Aorta (tissue), 5 donors: ENCODE results near the gene NF2. TPM values are rescaled to one million over a fixed set of nuclear protein-coding genes. Genes with fewer than 3 reads are reported as not detected.

Experiments used
- ATAC-seq: fragments of 200-7000 bp; cut with Tn5 transposase; one replicate; pipeline ENCODE4 v1.9.1; 2022; ENCODE audit warnings: moderate library complexity; ENCODE audit not compliant: low FRiP score
- DNase-seq, 2 donors: peaks; one replicate each; pipeline ENCODE4 v3.0.0-alpha.2; 2020
- H3K27ac ChIP-seq, 2 donors: one replicate each; pipeline ENCODE4 v1.5.1; 2013; ENCODE audit warnings: low read length in 2 of 2, mild to moderate bottlenecking in 2 of 2, moderate library complexity in 2 of 2, control low read depth in 1 of 2, inconsistent platforms in 1 of 2, low read depth in 1 of 2
- H3K27me3 ChIP-seq, 2 donors: one replicate each; pipeline ENCODE4 v1.6.1; 2013; ENCODE audit warnings: control low read depth in 1 of 2, low read length in 1 of 2, mild to moderate bottlenecking in 1 of 2, moderate library complexity in 1 of 2; ENCODE audit not compliant: insufficient read depth in 2 of 2, control insufficient read depth in 1 of 2
- H3K36me3 ChIP-seq, 2 donors: one replicate each; pipeline ENCODE4 v1.6.1; 2013; ENCODE audit warnings: control low read depth in 1 of 2, low read length in 1 of 2, mild to moderate bottlenecking in 1 of 2; ENCODE audit not compliant: insufficient read depth in 2 of 2, control insufficient read depth in 1 of 2
- H3K4me1 ChIP-seq, 2 donors: one replicate each; pipeline ENCODE4 v1.6.1; 2013; ENCODE audit warnings: low read length in 2 of 2, control low read depth in 1 of 2, mild to moderate bottlenecking in 1 of 2, moderate library complexity in 1 of 2; ENCODE audit not compliant: insufficient read depth in 2 of 2, control insufficient read depth in 1 of 2
- H3K4me3 ChIP-seq, 2 donors: one replicate each; pipeline ENCODE4 v1.5.1; 2013; ENCODE audit warnings: low read length in 2 of 2, control low read depth in 1 of 2, mild to moderate bottlenecking in 1 of 2
- H3K9me3 ChIP-seq: one replicate; pipeline ENCODE4 v1.6.1; 2013; ENCODE audit warnings: mild to moderate bottlenecking, low read length; ENCODE audit not compliant: control insufficient read depth
- WGBS, 2 donors: extraction: QIAGEN DNeasy Blood & Tissue Kit; methylation state at CpG; one replicate each; pipeline ENCODE4 v1.1.7; 2013; 5-methylcytosine and 5-hydroxymethylcytosine counted together
- intact Hi-C, 2 donors: fragments of 100-400 bp; cut with DNase I; formaldehyde crosslinking; loops; one replicate each; pipeline versions ENCODE4 v1.14.2 to v1.15.0; 2022
- polyA plus RNA-seq, 2 donors: library from polyadenylated mRNA; stranded (reverse); fragments of 200-250 nt; gene quantifications; one replicate each; pipeline ENCODE4 v1.2.3, GENCODE V29; 2013
- total RNA-seq, 2 donors: library from RNA; stranded (reverse); fragmentation: NEBNext Ultra II Directional; extraction: Animal tissue kit (Norgen Biotek cat#: 25700); gene quantifications; one replicate each; pipeline ENCODE4 v1.2.1, GENCODE V29; 2021
- donor health status: healthy with polysubstance abuse.
- donor health status: Bipolar disorder and iron deficiency.
- donor health status: DM: no; HTN: no; CAD: no.
- donor health status: DM: no; HTN: no; CAD: no.
- donor health status: DM: yes; HTN: yes; CAD: no.

NF2 gene
- total and polyA plus RNA-seq, 4 donors = 5.0 to 35.6 (median 22.4) TPM

DNA sequence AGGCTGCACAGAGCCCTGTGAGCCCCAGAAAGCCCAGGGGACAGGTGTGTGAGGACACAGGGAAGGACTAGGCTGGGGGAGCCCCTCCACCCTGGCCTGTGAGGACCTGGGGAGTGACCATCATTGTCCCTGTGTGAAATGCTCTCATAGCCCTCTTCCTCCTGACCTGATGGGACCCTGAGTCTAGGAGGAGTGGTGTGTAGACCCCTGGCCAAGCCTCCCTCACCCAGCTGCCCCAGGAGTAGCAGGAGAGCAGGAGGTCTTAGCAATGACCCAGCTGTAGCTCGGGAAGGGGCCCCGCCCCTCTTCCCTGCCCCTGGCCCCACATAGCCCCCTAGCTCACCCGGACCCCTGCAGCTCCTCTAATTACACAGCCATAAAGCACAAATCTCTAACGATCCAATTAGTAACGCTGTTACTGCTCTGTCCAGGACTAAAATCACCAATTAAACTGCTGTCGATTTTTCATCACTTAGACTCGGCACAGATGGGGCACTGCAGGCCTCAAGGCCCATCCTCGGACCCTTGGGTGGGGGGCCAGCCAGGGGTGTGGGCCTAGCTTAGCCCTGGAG is 109.8 kb downstream of the NF2 start:
- Histone ChIP-seq H3K9me3 (no peaks in the 10 kb centered on the region), H3K27me3 (no peaks in the 10 kb centered on the region), H3K36me3 (no peaks in the 10 kb centered on the region), H3K4me1 (no peaks in the 10 kb centered on the region), H3K27ac (no peak overlapping the region), H3K4me3 (no peak overlapping the region)
- no peak for ATAC-seq
- intact Hi-C loops = no loop called here
- 38 to 53% methylated on average over 8 of the region's 8 CpGs for WGBS, 2 donors
- DNase-seq = no peak

DNA sequence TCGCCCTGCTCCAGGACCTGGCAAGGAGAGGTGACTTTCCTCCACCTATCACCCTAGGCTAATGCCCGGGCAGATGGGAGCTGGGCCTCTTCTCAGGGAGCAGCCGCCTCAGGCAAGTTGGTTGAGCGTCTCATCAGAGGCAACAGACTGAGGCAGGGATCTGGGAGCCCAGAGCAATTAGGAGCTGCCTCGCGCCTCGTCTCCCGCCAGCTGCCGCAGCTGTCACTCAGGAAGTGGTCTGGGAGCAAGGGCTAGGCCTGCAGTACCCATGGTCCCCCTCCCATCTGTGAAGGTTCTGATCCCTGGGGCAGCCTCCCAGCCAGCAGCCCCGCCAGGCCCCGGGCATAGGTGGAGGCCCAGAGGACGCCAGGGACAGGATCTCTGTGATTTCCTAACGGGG is 111.8 kb downstream of the NF2 start:
- no peaks in the 10 kb centered on the region for H3K36me3 ChIP-seq
- intact Hi-C loops = no loop called here
- no peaks in the 10 kb centered on the region for H3K9me3 ChIP-seq
- ATAC-seq (no peak), DNase-seq (no peak)
- H3K27me3 ChIP-seq = no peaks in the 10 kb centered on the region
- H3K4me3 ChIP-seq = no peak overlapping the region
- no peak overlapping the region for H3K27ac ChIP-seq
- no peaks in the 10 kb centered on the region for H3K4me1 ChIP-seq
- 53 to 54% methylated on average over 12 to 13 of the region's 13 CpGs for WGBS, 2 donors

DNA sequence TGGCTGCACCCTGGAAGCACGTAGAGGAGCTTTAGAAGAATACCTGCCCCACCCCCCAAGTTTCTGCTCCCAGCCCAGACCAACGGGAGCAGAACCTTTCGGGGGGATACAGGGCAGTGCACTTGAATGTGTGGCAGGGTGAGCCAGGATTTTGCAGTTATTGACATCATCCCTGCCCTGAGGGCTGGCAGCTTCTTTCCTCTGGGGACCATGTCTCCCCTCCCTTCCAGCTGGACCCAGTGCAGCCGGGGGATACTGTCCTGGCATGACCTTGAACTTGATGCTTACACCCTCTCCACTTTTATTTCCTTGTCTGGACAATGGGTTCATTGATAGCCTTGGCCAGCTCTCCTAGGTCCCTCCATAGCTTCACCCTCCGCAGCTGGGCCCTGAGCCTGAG is 112.3 kb downstream of the NF2 start:
- H3K4me1 ChIP-seq = no peaks in the 10 kb centered on the region
- H3K27ac ChIP-seq = no peak overlapping the region
- WGBS, 2 donors = 60 to 67% methylated on average over 5 of the region's 5 CpGs
- ATAC-seq (no peak), DNase-seq (no peak)
- no peaks in the 10 kb centered on the region for H3K9me3 ChIP-seq
- H3K27me3 ChIP-seq = no peaks in the 10 kb centered on the region
- H3K36me3 ChIP-seq = no peaks in the 10 kb centered on the region
- H3K4me3 ChIP-seq = no peak overlapping the region
- intact Hi-C loops = no loop called here

DNA sequence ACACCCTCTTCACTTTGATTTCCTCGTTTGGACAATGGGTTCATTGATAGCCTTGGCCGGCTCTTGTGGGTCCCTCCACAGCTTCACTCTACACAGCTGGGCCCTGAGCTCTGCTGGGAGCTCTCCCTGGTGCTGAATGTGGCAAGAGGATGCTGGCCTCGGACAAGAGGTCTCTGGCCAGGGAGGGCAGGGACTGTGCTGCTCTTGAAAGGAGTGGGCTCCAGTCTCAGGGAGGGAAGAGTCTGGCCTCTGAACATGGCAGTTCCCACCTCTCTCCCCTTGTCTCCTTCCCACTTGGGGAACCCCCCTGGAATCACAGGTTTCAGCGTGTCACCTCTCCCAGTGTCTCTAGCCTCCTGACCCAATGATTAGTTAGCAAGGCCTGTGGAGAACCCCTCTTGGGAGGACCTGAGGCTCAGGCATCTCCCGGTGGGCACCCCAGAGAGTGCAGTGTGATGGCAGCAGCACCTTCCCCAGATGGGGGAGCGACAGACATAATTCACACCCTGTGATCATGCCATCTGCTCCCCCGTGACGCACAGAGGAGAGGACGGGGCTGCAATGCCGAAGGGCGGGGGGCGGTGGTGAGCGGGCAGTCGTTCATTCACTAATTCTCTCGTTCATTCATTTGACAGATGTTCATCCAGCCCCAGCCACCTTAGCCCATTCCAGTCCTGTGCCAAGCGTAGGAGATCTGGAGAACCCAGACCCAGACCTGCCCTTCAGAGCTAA is 113.5 kb downstream of the NF2 start:
- WGBS, 2 donors = 65% methylated on average over 16 of the region's 16 CpGs
- Histone ChIP-seq H3K27ac (no peak overlapping the region), H3K4me3 (no peak overlapping the region), H3K36me3 (no peaks in the 10 kb centered on the region), H3K4me1 (no peaks in the 10 kb centered on the region), H3K27me3 (no peaks in the 10 kb centered on the region), H3K9me3 (no peaks in the 10 kb centered on the region)
- peak in 1 of 2 donors; percentile 63 for DNase-seq
- ATAC-seq = no peak
- intact Hi-C loops = no loop called here

DNA sequence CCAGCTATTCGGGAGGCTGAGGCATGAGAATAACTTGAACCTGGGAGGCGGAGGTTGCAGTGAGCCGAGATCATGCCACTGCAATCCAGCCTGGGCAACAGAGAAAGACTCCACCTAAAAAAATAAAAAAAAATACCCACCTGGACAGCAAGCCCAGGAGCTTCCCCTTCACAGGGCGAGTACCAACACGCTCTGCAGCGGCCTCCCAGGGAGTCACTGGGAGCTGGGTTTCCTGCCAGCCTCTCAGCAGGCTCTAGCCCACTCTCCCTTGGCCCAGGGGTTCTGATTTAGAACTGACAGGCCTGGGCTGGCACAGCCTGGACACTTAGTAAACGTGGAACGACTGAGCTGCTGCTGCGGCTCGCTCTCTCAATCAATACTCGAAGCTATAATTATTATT is 114.4 kb downstream of the NF2 start:
- Histone ChIP-seq H3K27ac (no peak overlapping the region), H3K4me1 (no peaks in the 10 kb centered on the region), H3K36me3 (no peaks in the 10 kb centered on the region), H3K27me3 (no peaks in the 10 kb centered on the region), H3K4me3 (no peak overlapping the region), H3K9me3 (no peaks in the 10 kb centered on the region)
- intact Hi-C loops = no loop called here
- DNase-seq = no peak
- no peak for ATAC-seq
- 90 to 91% methylated on average over 11 of the region's 11 CpGs for WGBS, 2 donors

DNA sequence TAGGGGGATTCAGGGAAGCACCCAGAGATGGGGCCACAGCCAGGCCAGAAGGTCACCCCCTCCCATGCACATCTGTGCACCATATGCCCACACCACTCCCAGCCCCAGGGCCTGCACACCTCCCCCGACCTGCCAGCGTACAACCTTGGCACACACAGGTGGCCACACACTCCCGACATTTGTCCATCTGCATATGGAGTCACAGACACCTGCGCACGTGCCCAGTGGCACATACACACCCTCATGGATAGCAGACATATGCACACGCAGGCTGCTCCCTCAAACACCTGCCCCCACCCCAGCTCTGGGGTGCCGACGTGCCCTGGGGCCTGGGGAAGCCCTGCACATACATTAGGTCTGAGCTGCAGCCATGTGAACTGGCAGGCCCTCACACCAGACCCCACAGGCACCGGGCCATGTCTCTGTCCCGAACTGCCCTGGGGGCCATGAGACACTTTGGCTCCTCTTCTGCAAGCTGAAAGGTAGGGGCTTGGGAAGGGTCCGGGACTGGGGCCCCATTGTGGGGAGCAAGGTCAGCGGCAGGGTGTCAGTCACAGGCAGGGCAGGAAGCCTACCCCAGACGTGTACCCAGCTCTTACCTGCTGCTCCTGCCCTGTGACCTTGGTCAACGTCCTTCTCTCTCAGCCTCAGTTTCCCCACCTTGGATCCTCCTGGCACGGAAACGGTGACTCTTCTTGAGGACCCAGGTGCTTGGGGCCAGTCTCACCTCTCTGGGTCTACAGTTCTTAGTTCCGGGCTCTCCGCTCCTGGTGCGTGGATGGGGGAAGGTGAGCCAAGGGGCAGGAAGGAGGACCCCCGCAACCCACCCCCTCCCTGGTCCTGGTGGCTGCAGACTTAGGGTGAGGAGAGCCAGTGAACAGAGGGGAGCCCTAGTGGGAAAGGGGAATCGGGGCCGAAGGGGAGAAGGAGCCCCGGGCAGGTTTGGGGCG is 115.8 kb downstream of the NF2 start:
- intact Hi-C loops = no loop called here
- ATAC-seq = no peak
- WGBS, 2 donors = 40 to 49% methylated on average over 20 to 24 of the region's 24 CpGs
- H3K36me3 ChIP-seq = no peaks in the 10 kb centered on the region
- no peak for DNase-seq
- H3K27ac ChIP-seq = no peak overlapping the region
- H3K27me3 ChIP-seq = no peaks in the 10 kb centered on the region
- no peak overlapping the region for H3K4me3 ChIP-seq
- H3K4me1 ChIP-seq = no peaks in the 10 kb centered on the region
- no peaks in the 10 kb centered on the region for H3K9me3 ChIP-seq

DNA sequence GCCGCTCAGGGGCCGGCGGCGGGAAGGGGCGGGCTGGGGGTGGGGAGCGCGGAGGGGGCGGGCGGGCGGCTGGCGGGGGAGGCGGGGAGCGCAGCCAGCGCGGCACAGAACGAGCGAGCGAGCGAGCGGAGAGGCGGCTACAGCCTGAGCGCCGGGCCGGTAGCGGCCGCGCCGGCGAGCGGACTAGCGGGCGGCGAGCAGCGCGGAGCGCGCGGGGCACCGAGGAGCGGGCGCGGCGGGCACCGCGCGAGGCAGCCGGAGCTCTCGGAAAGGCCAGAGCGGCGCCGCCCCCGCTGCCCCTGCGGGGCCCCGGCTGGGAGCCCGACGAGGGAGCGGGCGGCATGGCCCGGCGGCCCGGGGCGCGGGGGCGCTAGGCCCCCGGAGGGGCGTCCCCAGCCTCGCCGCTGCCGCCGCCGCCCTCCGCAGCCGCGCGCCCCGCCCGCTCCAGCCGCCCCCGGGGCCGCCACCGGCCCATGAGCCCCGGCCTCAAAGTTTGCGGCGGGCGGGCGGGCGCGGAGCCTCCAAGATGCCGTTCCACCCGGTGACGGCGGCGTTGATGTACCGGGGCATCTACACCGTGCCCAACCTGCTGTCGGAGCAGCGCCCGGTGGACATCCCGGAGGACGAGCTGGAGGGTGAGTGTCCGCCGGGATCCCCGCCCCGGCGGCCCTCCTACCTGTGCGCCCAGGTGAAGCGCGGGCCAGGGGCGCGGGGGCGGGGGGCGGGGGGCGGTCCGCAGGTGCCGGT is 116.6 kb downstream of the NF2 start, which contains the start of gene CABP7:
Gene CABP7, plus strand, starts transcription at position 105 of the 747 bp plus-strand sequence. Its CDS starts 422 bp downstream, at position 527.
- Histone ChIP-seq H3K36me3 (no peaks in the 10 kb centered on the region), H3K27ac (no peak within 1 kb of the TSS), H3K9me3 (no peaks in the 10 kb centered on the region), H3K4me1 (no peaks in the 10 kb centered on the region), H3K4me3 (no peak within 1 kb of the TSS), H3K27me3 (no peaks in the 10 kb centered on the region)
- intact Hi-C loops = no loop called here
- 1% methylated on average over 44 to 115 of the region's 115 CpGs for WGBS, 2 donors
- ATAC-seq = no peak
- DNase-seq = no peak

DNA sequence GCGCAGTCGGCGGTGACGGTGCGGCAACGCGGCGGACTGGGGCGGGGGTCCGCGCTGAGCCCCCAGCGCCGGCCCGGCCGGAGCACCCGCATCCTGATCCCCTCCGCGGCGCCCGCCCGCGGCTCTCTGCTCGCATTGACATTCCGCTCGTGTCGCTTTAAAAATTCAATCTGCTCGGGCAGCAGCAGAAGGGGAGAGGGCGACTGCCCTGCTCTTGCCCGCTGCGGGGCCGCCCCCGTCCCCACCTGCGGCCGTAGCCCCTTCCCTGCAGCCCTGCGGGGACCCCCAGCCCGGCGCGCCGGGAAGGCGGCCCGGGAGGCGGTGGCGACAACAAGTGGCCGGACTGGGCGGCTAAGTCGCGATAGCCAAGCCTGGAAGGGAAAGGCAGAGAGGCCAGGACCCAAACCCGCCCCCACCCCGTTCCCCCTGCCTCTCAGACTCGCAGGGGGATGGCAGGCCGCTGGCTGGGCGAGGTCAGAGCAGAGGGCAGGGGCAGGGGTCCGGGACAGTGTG is 117.4 kb downstream of the NF2 start:
- no peaks in the 10 kb centered on the region for H3K4me1 ChIP-seq
- H3K36me3 ChIP-seq = no peaks in the 10 kb centered on the region
- H3K27ac ChIP-seq = no peak overlapping the region
- no peak for DNase-seq
- no peaks in the 10 kb centered on the region for H3K27me3 ChIP-seq
- H3K9me3 ChIP-seq = no peaks in the 10 kb centered on the region
- intact Hi-C loops = no loop called here
- no peak for ATAC-seq
- 4% methylated on average over 50 to 53 of the region's 53 CpGs for WGBS, 2 donors
- no peak overlapping the region for H3K4me3 ChIP-seq
